Activated CD4-positive, alpha-beta T cell treated with anti-CD3 and anti-CD28 coated beads, Interleukin-2, amount 10 ng/mL, durations not matched to agents 24 days and 14 days (primary cell): Measurements from ENCODE around the gene TEKT2. TPM values are rescaled to one million over a fixed set of nuclear protein-coding genes. Genes with fewer than 3 reads are reported as not detected.

Source experiments
- DNase-seq: peaks from one replicate; pipeline ENCODE4 v3.0.0; 2022
- H3K27ac Mint-ChIP-seq: one replicate; pipeline ENCODE4 v1.8.0; 2022; ENCODE audit warnings: mild to moderate bottlenecking, mixed read lengths
- H3K27me3 Mint-ChIP-seq: one replicate; pipeline ENCODE4 v1.8.0; 2022; ENCODE audit warnings: mixed read lengths
- H3K36me3 Mint-ChIP-seq: one replicate; pipeline ENCODE4 v1.8.0; 2022; ENCODE audit warnings: low read depth, mild to moderate bottlenecking, mixed read lengths
- H3K4me1 Mint-ChIP-seq: one replicate; pipeline ENCODE4 v1.8.0; 2021; ENCODE audit warnings: mixed read lengths
- H3K4me3 Mint-ChIP-seq: one replicate; pipeline ENCODE4 v1.8.0; 2022; ENCODE audit warnings: mild to moderate bottlenecking, moderate library complexity, mixed read lengths
- H3K9me3 Mint-ChIP-seq: one replicate; pipeline ENCODE4 v1.8.0; 2021; ENCODE audit warnings: mixed read lengths
- intact Hi-C: fragments of 100-400 bp; cut with micrococcal nuclease; formaldehyde crosslinking; loops from one replicate; pipeline ENCODE4 v1.15.1; 2023
- total RNA-seq: library from RNA; stranded (reverse); gene quantifications from 2 replicates; pipeline ENCODE4 v1.2.3, GENCODE V29; 2022

Gene TEKT2
- total RNA-seq, 1 donor from 2014 or later, result not detected

DNA sequence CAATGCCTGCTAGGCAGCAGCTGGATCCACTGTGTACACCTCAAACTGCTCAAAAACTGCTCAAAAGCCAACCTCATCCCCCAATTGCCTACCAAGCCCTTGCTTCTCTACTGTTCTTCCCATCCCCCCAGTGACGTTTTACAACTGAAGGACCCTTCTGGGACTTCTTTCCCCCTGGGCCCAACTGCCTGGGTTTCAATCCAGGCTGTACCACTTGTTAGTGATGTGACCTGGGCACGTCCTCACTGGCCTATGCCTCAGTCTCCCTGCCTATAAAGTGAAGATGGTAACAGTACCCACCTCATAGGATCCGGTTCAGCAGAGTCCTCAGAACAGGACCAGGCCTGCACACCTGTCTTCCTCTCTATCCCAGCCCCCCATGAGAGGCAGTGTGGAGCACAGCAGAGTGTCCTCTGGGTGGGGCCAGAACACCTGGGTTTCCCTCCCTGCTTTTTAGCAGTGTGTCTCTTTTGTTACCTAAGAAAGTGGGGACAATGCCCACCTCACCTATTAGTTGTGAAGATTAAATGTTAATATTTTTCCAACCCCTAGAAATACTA lies 1.9 kb upstream of the TEKT2 start:
- Mint-ChIP-seq H3K4me1 (peaks cover 1% of the 10 kb centered on the region), H3K36me3 (no peaks in the 10 kb centered on the region), H3K4me3 (no peak overlapping the region), H3K27me3 (peaks cover 29% of the 10 kb centered on the region), H3K27ac (no peak overlapping the region), H3K9me3 (no peaks in the 10 kb centered on the region)
- intact Hi-C loops, result no loop called here
- DNase-seq, result no peak

DNA sequence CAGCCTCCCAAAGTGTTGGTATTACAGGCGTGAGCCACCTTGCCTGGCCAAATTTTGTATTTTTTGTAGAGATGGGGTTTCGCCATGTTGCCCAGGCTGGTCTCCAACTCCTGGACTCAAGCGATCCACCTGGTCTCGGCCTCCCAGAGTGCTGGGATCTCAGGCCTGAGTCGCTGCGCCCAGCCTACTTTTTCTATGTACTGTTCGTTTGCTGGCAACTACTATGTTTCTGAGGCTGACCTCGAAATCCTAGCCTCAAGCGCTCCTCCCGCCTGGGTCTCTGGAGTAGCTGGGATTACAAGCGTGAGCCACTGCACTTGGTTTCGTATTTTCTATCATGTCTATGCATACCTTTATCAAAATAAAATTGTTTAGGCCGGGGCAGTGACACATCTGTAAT lies 675 bp upstream of the TEKT2 start:
- no peak for DNase-seq
- Mint-ChIP-seq H3K36me3 (no peaks in the 10 kb centered on the region), H3K27me3 (peaks cover 29% of the 10 kb centered on the region), H3K4me1 (peaks cover 3% of the 10 kb centered on the region), H3K27ac (no peak overlapping the region), H3K9me3 (no peaks in the 10 kb centered on the region), H3K4me3 (no peak overlapping the region)
- intact Hi-C loops, result no loop called here

DNA sequence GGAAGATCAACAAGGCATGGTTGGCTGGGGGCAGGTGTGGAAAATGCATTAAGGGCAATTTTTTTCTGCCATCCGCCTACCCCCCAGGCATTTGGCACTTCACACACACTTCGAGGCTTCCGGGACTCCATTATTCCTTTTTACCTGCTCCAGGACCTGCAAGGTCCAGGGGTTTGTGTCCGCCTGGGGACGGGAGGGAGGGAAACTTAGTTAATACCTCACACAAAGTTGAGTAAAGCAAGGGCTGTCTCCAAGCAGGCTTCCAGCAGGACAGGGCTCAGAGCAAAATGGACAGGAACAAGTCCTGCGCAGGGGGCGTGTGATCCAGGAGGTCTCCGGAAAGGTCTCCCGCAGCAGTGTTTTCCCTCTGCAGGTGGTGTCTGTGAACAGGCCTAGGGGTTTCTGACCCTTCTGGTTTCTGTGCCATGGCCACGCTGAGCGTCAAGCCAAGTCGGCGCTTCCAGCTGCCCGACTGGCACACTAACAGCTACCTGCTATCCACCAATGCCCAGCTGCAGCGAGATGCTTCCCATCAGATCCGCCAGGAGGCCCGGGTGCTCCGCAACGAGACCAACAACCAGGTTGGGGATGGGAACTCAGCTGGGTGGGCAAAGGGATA lies 712 bp downstream of the TEKT2 start:
- intact Hi-C loops, result loop anchor here (5.0 kb wide), 2 partner anchors 202 to 303 kb away; partner anchors contain the start of genes AGO1 and STK40
- H3K27ac Mint-ChIP-seq, result no peak overlapping the region
- H3K27me3 Mint-ChIP-seq, result peaks cover 29% of the 10 kb centered on the region
- H3K36me3 Mint-ChIP-seq, result peaks cover 2% of the 10 kb centered on the region
- no peaks in the 10 kb centered on the region for H3K9me3 Mint-ChIP-seq
- no peak for DNase-seq
- no peak overlapping the region for H3K4me3 Mint-ChIP-seq
- peaks cover 6% of the 10 kb centered on the region for H3K4me1 Mint-ChIP-seq

DNA sequence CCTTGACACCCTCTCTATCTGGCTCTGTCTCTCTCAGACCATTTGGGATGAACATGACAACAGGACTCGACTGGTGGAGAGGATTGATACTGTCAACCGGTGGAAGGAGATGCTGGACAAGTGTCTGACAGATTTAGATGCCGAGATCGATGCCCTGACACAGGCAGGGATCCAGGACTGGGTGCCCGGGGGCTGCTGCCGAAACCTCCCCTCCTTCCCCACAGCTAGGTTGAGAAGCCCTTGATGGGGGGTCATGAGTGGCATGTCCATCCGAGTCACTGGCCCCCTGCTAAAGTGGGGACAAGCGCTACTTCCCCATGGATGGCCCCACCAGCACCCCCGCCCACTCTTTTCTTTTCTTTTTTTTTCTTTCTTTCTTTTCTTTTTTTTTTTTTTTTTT lies 1.2 kb downstream of the TEKT2 start:
- peaks cover 29% of the 10 kb centered on the region for H3K27me3 Mint-ChIP-seq
- intact Hi-C loops, result loop anchor here (5.0 kb wide), 2 partner anchors 203 to 302 kb away; partner anchors contain the start of genes AGO1 and STK40

DNA sequence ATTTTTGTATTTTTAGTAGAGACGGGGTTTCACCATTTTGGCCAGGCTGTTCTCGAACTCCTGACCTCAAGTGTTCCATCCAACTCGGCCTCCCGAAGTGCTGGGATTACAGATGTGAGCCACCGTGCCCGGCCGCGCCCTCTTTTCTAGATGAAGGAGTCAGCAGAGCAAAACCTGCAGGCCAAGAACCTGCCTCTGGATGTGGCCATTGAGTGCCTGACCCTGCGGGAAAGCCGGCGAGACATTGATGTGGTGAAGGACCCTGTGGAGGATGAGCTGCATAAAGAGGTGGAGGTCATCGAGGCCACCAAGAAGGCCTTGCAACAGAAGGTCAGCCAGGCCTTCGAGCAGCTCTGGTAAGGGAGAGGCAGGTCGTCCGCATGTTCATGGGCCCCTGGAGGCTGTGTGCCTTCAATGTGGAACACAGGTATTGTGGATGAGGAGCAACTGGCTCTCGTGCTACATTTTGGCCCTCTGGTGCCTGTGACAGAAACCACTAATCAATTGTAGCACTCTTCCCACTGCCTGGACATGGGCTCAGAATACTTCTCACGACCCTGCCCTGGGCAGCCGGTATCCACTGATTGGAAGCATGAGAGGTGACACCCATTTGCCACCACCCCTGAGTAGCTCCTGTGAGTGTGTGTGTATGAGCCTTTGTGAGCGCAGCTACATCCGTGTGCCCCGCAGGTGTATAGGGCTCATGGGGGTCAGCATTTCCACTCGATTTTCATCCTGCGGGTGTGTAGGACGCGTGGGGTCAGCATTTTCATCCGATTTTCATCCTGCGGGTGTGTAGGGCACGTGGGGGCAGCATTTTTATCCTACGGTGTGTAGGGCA lies 2.0 kb downstream of the TEKT2 start:
- DNase-seq, result no peak
- Mint-ChIP-seq H3K4me3 (no peak overlapping the region), H3K36me3 (peaks cover 8% of the 10 kb centered on the region), H3K9me3 (no peaks in the 10 kb centered on the region), H3K4me1 (peaks cover 13% of the 10 kb centered on the region), H3K27me3 (peaks cover 23% of the 10 kb centered on the region), H3K27ac (no peak overlapping the region)
- intact Hi-C loops, result loop anchor here (5.0 kb wide), 2 partner anchors 204 to 301 kb away; partner anchors contain the start of genes AGO1 and STK40

More for the DNA sequence above, 1.2 kb downstream of the TEKT2 start:
- Mint-ChIP-seq H3K4me3 (no peak overlapping the region), H3K4me1 (peaks cover 11% of the 10 kb centered on the region), H3K27ac (no peak overlapping the region), H3K9me3 (no peaks in the 10 kb centered on the region), H3K36me3 (peaks cover 8% of the 10 kb centered on the region)
- DNase-seq, result no peak

DNA sequence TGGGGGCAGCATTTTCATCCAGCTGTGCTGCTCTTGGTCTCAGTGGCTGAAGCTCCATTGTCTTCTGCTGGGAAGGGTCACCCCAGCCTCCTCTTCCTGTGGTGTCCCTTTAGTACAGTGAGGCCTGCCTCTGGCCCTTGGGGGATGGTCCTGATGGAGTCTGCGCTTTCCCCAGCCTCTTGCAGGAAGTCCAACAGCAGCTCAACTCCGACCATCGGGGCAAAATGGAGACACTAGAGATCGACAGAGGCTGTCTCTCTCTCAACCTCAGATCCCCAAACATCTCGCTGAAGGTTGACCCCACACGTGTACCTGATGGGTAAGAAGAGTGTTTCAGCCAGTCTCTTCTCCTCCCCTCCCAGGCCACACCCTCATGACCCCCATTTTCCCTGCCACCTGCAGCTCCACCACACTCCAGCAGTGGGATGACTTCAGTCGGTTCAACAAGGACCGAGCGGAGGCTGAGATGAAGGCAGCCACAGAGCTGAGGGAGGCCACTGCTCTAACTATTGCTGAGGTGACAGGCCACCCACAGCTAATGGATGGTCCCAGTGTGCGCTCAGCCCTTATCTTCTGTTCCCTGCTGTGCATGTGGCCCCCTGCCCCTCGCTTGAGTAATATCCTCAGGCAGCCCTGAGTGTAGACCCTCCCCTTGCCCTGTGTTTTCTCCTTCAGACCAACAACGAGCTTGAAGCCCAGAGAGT lies 2.8 kb downstream of the TEKT2 start:
- intact Hi-C loops, result loop anchor here (5.0 kb wide), 2 partner anchors 204 to 301 kb away; partner anchors contain the start of genes AGO1 and STK40
- H3K27ac Mint-ChIP-seq, result peak overlapping the region; percentile 85
- peak overlapping the region; percentile 56 for H3K4me3 Mint-ChIP-seq
- peak; percentile 61 for DNase-seq
- peaks cover 12% of the 10 kb centered on the region for H3K36me3 Mint-ChIP-seq
- H3K9me3 Mint-ChIP-seq, result no peaks in the 10 kb centered on the region
- peaks cover 20% of the 10 kb centered on the region for H3K27me3 Mint-ChIP-seq
- H3K4me1 Mint-ChIP-seq, result peaks cover 14% of the 10 kb centered on the region

DNA sequence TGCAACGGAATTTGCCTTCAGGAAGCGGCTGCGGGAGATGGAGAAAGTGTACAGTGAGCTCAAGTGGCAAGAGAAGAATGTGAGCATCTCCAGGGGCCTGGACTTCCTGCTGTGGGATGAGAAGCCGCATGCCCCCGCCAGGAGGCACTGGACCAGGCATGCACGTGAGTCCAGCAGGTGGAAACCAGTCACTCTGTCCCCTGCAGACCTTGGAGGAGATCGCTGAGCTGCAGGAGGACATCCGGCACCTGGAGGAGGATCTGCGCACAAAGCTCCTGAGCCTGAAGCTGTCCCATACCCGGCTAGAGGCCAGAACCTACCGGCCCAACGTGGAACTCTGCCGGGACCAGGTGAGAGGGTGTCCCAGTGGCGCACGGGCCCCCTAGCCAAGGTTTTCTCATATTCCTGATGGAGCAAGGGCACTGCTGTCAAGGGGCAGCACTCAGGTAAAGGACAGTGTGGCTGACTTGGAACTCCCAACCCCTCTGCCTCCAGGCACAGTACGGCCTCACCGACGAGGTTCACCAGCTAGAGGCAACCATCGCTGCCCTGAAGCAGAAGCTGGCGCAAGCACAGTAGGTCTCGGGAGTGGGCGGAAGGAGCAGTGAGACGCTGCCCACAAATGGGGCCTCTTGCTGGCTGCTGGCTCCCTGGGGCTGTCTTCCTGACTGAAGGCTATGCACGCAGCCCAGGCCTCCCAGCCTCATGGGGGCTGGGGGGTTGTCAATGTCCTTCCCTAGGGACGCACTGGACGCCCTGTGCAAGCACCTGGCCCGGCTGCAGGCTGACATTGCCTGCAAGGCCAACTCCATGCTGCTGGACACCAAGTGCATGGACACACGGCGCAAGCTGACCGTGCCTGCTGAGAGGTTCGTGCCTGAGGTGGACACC lies 3.6 kb downstream of the TEKT2 start:
- peak overlapping the region; percentile 95 for H3K4me3 Mint-ChIP-seq
- H3K36me3 Mint-ChIP-seq, result peaks cover 15% of the 10 kb centered on the region

DNA sequence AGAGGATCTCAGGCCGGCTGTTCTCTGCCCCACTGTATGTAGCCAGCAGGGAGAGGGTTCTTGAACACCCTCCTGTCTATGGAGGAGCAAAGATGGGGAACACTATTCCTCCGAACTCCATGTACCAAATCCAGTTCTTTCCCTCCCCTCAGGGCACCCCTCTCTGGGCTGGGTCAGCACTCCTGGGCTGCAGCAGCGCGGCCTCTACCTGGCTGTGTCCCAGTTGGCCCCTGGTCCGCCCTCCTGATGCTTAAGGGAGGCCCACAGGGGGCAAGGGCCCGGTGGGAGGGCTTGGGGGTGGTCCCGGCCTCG lies 4.3 kb downstream of the TEKT2 start:
- Mint-ChIP-seq H3K4me1 (peaks cover 18% of the 10 kb centered on the region), H3K27me3 (peaks cover 9% of the 10 kb centered on the region), H3K4me3 (peak overlapping the region; percentile 95), H3K27ac (peak overlapping the region; percentile 51), H3K36me3 (peaks cover 22% of the 10 kb centered on the region), H3K9me3 (no peaks in the 10 kb centered on the region)
- intact Hi-C loops, result loop anchor here (1.0 to 5.0 kb wide), 4 partner anchors 137 to 299 kb away; partner anchors contain the start of genes AGO1, AGO3, STK40 and THRAP3
- DNase-seq, result no peak

More for the DNA sequence above, 3.6 kb downstream of the TEKT2 start:
- DNase-seq, result no peak
- peaks cover 18% of the 10 kb centered on the region for H3K4me1 Mint-ChIP-seq
- H3K9me3 Mint-ChIP-seq, result no peaks in the 10 kb centered on the region
- H3K27ac Mint-ChIP-seq, result peak overlapping the region; percentile 85
- H3K27me3 Mint-ChIP-seq, result peaks cover 12% of the 10 kb centered on the region
- intact Hi-C loops, result loop anchor here (1.0 to 5.0 kb wide), 4 partner anchors 137 to 300 kb away; partner anchors contain the start of genes AGO1, AGO3, STK40 and THRAP3

DNA sequence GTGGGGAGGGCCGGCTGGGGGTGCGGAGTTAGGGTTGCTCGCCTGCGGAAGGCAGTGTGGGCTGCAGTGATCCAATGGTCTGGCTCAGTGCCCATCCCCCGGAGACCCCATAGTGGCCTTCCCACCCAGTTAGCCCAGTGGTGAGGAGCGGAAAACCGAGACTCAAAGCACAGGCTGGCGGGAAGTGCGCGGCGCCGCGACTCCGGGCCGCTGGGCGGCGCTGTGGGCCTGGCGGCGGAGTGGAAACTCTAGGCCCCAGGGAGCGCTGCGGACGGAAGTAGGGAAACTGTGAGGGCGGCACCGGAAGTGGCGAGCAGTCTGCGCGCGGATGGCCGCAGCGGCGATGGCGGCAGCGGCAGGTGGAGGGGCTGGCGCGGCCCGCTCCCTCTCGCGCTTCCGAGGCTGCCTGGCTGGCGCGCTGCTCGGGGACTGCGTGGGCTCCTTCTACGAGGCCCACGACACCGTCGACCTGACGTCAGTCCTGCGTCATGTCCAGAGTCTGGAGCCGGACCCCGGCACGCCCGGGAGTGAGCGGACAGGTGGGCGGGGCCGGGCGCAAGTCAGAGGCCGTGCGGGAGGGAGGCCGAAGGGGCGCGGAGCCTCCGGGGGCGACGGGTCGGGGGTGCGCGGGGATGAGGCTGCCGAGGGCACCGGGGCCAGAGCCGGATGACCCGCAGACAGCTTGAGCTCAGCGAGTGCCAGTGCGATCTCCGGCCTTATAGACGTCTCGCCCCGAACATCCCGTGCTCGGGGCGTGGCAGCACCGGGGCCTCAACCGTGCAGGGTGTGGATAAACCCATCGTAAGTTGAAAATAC lies 4.9 kb downstream of the TEKT2 start, which contains the start of gene ADPRS:
TSS of gene ADPRS (plus strand) at position 316 of the 816 bp plus-strand sequence. CDS start at position 329, 13 bp downstream.
- Mint-ChIP-seq H3K4me1 (peaks cover 21% of the 10 kb centered on the region), H3K9me3 (no peaks in the 10 kb centered on the region), H3K36me3 (peaks cover 25% of the 10 kb centered on the region), H3K27ac (peak within 1 kb of the TSS; percentile 89), H3K4me3 (peak within 1 kb of the TSS; percentile 95), H3K27me3 (peaks cover 5% of the 10 kb centered on the region)
- peak; percentile 97 for DNase-seq
- intact Hi-C loops, result loop anchor here (1.0 to 5.0 kb wide), 4 partner anchors 136 to 299 kb away; partner anchors contain the start of genes AGO1, AGO3, STK40 and THRAP3

DNA sequence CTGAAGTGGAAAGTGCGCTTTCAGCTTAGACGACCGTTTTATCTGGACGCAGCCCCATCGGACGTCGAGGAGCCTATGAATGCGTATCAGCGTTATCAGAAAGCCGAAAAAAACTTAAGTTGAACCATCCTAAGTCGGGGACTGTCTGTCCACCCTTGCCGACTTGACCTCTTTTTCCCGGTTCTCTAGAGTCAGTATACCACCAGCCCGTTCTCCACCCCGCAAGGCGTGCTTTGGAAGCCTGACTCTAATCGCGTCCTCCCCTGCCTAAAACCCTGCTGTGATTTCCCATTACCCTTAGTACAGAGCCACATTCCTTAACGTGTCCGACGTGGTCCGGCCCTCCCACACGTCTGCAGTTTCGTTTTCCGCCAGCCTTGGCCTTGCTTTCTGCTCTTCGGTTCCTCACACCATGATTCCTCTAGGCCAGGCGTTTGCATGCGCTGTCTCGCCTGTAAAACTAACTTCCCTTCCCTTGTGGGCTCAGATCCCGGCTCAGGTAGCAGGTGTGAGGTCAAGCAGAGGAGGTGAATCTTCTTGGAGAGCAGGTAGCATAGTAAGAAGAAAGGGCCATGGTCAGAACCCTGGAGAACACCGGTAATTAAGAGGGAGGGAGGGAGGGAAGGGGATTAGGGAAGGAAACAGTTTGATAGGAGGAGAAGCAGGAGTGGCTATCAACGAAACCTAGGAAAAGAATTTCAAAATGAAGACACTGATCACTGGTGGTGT lies 5.7 kb downstream of the TEKT2 start:
- DNase-seq, result peak; percentile 76
- Mint-ChIP-seq H3K27ac (peak overlapping the region; percentile 89), H3K9me3 (no peaks in the 10 kb centered on the region), H3K4me3 (peak overlapping the region; percentile 95), H3K36me3 (peaks cover 27% of the 10 kb centered on the region), H3K4me1 (peaks cover 21% of the 10 kb centered on the region), H3K27me3 (peaks cover 2% of the 10 kb centered on the region)
- intact Hi-C loops, result loop anchor here (2.0 to 5.0 kb wide), 3 partner anchors 135 to 298 kb away; partner anchors contain the start of genes AGO1, STK40 and THRAP3

DNA sequence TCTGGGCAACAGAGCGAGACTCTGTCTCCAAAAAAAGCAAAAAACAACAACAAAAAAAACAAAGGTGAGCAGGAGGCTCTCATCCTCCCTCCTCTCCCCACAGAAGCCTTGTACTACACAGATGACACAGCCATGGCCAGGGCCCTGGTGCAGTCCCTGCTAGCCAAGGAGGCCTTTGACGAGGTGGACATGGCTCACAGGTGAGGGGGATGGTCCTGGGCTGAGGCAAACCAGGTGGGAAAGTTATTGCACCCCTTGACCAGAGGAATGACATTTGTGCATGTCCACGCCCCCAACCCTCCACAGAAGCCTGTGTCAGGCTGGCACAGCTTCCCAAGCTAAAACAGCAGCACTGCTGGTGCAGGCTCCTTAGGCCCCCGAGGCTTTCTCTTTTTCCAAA lies 7.2 kb downstream of the TEKT2 start:
- no peak overlapping the region for H3K4me3 Mint-ChIP-seq
- H3K4me1 Mint-ChIP-seq, result peaks cover 21% of the 10 kb centered on the region
- no peak for DNase-seq
- H3K27ac Mint-ChIP-seq, result no peak overlapping the region
- no peaks in the 10 kb centered on the region for H3K27me3 Mint-ChIP-seq
- intact Hi-C loops, result no loop called here
- H3K36me3 Mint-ChIP-seq, result peaks cover 29% of the 10 kb centered on the region
- no peaks in the 10 kb centered on the region for H3K9me3 Mint-ChIP-seq
